NCI-H2107 (cell line): ENCODE results near the gene TLR2.
"Not testable (repeated sequence)": the region's sequence is repeated elsewhere in the genome, so short reads cannot be mapped to it uniquely, and the experiment has no call there.

Experiments
- DNase-seq: peaks from one replicate; lab custom pipeline; 2025; lab: John Stamatoyannopoulos, UW

Gene TLR2

DNA sequence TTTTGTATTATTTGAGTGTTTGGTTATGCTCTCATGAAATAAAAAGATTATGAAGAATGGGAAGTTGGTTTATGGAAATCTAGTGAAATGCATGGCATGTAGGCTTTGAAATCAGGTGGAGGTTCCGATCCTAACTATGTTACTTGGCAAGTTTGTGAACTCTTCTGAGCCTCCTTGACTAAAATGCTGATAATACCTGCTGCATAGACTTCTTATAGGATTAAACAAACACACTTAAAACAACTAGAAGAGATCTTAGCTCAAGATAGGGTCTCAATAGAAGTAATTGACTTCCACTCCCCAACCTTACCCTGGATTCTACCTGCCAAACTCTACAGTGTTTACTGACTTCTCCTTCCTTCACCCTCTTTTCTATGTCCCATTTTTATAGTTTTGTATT lies 22.2 kb upstream of the TLR2 start:
- DNase-seq: no peak

DNA sequence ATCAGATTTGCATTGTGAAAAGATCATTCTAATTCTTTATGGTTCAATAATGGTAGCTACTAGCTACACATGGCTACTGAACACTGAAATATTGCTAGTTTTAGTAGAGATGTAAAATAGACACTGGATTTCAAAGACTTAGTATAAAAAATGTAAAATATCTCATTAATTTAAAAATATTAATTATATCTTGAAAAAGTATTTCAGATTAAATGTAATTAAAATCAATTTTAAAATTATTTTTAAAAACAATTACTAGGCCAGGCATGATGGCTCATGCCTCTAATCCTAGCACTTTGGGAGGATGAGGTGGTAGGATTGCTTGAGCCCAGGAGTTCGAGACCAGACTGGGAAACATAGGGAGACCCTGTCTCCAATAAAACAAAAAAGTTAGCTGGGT lies 20.4 kb upstream of the TLR2 start:
- no peak for DNase-seq

DNA sequence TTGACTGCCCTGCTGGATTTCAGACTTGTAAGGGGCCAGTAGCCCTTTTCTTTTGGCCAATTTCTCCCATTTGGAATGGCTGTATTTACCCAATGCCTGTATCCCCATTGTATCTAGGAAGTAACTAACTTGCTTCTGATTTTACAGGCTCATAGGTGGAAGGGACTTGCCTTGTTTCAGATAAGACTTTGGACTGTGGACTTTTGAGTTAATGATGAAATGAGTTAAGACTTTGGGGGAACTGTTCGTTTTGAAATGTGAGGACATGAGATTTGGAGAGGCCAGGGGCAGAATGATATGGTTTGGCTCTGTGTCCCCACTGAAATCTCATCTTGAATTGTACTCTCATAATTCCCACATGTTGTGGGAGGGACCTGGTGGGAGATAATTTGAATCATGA lies 17.6 kb upstream of the TLR2 start:
- not testable (repeated sequence) for DNase-seq

DNA sequence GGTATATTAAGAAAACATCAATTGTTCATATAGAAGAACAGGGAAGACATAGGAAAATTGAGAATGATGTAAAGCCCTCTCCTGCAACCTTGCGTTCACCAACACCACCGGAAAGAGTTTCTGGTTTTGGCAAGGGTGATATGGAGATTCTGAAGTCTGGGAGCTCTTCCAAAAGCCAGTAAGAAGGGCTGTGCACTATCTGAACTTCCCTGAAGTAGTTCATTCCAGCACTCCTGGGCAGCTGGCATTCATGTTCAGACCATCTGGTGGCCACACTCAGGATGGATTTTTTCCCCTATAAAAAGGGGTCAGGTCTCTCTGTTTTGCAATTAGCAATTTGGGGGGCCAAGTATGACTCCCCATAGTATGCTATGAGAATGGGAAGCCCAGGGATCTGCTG lies 15.4 kb upstream of the TLR2 start:
- no peak for DNase-seq

DNA sequence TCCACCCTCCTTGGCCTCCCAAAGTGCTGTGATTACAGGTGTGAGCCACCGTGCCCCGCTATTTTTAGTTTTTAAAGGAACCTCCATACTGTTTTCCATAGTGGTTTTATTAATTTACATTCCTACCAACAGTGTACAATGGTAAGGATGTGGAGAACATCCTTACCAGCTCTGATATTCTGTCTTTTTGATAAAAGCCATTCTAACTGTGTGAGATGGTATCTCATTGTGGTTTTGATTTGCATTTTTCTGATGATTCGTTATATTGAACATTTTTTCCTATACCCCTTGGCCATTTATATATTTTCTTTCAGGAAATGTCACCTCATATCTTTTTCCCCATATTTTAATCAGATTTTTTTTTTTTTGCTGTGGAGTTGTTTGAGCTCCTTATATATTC lies 14.2 kb upstream of the TLR2 start:
- DNase-seq: no peak

DNA sequence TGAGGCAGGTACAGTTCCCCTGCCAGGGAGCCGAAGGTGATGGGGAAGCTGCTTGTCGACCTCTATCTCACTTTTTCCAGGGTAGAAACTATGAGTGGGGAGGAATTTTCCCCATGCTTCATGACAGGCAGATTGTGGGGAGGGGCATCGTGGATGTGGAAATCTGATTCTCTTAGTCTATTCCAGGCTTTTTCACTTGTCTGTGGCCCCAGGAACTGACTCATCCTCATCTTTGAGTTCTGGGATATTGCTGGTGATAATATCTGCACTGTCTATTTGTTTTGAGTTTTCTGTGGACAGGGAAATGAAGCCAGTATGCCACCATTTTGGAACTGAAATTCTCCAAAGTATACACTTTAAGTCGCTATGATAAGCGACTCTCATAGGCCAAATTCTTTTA lies 7.6 kb upstream of the TLR2 start:
- DNase-seq: no peak

DNA sequence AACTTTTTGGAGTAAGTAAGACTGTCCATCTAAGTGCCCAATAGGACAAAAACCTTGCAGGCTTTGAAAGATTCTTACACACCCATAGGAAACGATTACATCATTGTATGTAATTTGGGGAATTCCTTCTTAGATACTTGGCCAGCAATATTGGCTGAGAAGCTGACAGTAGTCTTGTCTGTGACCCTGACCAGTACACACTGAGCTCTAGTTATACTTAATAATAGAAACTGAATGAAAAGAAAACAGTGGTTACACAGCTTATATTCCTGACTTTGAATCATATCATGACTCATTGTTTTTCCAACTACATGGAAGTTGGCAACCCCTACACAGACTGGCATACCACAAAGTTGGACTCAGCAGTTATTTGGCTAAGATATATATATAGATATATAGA lies 7.1 kb upstream of the TLR2 start:
- DNase-seq: no peak

DNA sequence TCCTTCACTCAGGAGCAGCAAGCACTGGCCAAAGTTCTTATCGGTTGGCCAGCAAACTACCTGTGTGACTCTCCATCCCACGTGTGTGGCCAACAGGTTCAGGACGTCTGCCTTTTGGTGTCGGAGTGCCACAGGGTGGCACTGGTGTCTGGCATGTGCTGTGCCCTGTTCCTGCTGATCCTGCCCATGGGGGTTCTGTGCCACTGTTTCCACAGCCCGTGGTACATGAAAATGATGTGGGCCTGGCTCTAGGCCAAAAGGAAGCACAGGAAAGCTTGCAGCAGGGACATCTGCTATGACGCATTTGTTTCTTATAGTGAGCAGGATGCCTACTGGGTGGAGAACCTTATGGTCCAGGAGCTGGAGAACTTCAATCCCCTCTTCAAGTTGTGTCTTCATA lies 4.6 kb upstream of the TLR2 start:
- no peak for DNase-seq

DNA sequence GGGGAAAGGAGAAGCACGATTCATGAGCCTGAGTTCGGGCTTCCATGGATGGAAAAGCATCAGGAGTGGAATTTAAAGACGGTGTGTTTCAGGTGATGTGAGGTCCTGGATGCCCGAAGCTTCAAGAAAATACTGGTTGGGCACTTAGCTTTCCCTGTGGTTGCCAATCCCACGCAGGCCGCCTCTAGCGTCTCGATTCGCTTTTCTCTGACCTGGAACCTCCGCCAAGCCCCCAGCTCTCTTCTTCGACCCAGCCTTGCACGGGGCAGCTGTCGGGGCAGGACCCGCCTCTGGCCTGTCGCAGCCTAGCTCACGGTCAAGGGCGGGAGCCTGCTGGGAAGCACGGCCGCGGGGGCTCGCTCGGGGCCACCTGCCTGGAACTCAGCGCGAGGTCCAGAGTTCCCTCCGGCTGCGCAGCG lies 308 bp upstream of the TLR2 start:
- no peak for DNase-seq

DNA sequence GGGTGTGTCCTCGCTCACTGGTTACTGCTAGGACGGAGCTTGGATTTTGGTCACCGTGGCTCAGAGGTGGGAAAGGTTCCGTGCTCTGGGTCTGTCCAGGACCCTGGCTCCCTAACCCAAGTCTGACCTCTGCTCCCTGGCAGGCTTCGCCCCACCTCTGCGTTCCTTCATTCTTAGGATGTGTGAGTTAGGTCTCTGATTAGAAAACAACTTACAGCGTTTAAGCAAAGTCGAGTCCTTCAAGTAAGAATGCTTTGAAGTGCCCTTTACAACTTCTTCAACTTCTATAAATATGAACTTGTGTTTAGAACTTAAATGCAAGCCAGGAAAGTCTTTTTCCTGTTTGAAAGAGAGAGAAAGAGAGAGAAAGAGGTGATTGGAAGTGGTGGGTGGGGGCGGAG lies 891 bp downstream of the TLR2 start:
- no peak for DNase-seq

DNA sequence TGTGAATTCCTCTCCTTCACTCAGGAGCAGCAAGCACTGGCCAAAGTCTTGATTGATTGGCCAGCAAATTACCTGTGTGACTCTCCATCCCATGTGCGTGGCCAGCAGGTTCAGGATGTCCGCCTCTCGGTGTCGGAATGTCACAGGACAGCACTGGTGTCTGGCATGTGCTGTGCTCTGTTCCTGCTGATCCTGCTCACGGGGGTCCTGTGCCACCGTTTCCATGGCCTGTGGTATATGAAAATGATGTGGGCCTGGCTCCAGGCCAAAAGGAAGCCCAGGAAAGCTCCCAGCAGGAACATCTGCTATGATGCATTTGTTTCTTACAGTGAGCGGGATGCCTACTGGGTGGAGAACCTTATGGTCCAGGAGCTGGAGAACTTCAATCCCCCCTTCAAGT lies 20.4 kb downstream of the TLR2 start:
- DNase-seq: no peak

DNA sequence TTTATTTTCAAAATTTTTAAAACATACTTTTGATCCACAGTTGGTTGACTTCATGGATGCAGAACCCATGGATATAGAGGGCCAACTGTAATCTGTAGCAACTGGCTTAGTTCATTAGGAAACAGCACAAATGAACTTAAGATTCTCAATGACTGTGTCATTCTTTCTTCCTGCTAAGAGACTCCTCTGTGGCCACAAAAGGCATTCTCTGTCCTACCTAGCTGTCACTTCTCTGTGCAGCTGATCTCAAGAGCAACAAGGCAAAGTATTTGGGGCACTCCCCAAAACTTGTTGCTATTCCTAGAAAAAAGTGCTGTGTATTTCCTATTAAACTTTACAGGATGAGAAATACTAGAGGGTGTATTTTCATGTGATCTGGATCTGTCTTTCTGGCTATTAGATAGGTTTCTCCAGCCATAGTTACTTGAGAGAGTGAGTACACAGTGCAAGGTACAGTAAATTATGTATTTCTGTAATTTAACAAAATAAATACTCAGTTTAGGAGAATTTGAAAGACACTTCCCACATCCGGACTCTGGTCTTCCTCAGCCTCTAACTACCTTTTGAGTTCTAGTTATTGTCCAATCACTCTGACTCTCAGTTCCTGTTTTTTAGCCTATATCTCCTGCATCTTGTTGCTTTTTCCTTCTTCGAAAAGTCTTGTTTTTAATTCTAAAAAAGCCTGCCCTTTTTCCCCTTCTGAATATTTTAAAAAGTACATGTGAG lies 21.8 kb downstream of the TLR2 start:
- DNase-seq: no peak

DNA sequence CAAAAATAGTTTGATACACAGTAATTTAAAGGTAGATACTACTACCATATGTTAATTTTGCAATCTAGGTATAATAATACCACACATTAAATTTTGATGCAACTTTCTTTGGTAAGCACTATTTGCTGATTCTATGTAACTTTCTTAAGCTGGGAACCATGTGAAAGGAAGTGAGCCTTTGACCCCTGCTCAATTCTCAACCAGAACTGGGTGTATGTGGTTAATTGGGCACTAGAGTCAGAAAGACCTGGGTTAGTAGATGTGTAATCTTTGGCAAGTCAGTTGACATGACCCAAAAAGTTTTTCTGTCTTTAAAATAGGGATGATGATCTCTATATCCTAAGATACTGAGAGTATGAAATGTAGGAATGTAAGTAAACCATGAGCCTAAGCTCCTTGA lies 22.4 kb downstream of the TLR2 start:
- no peak for DNase-seq

DNA sequence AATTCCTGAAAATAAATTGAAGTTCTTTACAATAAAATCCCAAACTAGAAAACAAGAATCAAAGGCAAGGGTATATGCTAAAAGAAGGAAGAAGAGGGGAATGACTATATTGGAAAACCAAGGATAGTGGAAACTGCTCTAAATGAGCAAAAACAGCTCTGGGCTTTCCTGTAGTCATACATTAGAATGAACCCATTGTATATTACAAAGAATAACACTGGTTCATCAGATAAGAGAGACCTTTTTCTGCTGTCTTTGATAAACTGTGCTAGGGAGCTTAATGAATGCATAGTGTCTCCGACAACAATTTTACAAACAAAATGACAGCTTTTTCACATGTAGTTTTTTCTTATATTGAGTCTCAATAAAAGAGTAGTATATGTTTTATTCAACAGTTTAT lies 26.6 kb downstream of the TLR2 start:
- no peak for DNase-seq

DNA sequence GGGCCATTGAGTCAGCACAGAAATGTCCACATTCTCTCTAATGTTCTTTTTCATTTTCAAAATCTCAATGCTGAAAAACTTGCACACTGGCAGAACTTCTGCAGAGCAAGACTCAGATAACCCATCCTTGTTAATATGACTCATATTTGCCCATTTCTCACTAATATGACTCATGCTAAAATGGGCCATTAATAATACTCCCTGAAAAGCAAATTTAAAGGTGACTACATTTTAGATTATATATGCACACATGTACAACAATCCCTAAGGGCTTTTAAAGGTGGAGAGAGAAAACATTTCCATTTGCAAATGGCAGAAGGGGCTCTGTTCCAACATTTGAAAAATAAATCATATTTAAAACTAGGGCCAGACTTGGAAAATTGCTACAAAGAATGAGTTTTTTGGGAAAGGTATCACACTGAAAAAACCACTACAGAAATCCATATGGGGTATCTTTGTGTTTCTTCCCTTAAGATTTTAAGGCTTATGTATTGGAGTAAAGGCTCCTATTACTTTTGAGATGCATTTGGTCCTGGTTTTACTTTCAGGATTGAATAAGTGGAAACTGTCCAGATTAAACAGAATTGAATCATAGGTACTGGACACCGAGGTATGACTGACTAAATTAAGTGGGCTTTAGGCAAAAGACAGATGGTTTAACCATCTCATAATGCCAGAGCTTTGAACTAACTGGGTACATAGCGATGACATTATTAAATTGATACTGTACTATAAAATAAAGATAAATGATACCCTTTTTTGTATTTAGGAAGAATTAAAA lies 30.0 kb downstream of the TLR2 start:
- no peak for DNase-seq

DNA sequence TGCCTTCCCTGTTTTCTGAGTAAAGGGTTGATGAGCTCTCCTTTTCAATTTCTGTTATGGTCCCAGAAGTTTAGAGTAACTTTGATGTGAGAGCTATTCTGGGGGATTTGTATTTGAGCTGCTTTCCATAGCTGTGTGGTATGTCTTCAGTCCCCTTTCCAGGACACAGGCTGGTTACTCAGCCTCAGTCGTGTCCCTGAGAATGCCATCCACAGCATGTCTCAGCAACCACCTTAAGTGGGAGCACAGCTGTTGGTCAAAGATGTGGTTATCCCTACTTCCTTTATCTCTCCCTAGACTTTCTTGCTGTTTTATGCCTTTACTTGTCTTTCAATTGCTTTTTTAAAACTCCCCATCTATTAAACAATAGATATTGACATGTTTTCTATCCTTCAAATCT lies 38.0 kb downstream of the TLR2 start:
- DNase-seq: no peak

DNA sequence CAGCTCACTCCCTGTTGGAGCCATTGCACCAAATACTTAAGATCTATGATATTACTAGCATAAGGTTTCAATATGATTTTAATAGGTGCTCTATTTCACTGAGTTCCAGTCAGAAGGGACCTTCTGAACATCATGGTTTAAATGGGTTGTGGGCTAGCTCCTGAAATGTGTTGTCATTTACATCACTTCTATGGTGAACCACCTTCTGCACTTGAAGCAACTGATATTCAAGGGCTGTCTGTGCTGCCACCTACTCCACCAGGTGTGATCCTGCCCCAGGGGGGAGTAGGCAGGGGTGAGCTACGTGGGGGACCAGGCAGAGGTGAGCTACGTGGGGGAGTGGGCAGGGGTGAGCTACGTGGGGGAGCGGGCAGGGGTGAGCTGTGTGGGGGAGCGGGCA lies 40.5 kb downstream of the TLR2 start:
- no peak for DNase-seq

DNA sequence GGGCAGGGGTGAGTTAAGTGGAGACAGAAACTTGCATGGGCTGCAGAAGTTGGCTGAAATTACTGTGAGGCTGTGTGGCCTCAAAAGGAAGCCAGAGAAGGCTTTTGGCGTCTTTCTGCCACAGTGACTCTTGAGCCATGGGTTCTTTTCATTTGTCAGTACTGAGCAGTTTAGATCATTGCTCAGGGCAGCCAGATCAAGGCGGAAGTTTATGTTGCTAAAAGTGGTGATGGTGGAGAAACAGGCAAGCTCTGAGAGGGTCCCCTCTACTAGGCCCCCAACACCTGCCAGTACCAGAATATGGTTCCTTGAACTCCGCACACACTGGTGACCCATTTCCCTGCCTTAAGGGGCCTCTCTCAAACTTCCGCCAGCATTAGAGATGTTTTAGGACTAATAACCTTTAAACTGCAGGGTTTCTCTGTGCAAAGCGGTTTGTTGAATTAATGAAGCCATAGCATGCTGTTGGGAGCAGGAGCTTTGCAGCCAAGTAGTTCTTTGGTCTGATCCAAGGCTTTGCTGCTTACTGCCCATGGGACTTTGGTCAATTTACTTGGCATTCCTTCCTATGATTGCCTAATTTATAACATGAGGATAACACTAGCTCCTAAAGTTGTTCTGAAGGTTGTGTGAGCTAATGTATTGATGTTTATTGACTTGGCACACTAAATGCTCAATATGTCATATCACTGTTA lies 41.2 kb downstream of the TLR2 start:
- no peak for DNase-seq

DNA sequence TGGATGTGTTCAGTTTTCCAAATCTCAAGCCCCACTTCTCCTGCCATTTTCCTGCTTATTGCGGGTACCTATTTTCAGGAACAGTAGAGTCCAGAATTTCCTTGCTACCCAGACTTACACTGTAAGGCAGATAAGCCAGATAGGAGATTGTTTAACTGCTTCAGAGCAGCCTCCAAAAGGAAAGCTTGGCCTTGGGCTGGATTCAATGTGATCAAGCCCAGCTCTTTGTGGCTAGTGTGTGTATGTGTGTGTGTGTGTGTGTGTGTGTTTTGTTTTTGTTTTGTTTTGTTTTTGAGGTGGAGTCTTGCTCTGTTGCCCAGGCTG lies 41.7 kb downstream of the TLR2 start:
- no peak for DNase-seq

DNA sequence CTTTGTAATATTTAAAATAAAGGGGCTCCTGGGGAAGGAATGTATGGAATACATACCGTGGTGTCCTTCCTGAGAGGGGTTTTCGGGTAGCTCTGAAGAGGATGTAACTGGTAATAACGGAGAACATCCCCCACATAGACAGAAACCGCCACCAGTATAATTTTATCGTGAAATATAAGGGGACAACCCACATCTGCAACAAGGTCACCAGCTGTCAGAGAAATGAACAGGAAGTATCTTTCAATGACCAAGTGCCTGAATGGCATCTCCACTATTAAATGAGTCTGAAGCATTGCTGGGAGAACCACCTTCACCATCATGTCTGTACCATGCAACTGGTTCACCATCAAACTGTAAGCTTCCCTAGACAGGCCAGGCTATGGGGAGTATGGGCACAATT lies 44.1 kb downstream of the TLR2 start:
- no peak for DNase-seq

DNA sequence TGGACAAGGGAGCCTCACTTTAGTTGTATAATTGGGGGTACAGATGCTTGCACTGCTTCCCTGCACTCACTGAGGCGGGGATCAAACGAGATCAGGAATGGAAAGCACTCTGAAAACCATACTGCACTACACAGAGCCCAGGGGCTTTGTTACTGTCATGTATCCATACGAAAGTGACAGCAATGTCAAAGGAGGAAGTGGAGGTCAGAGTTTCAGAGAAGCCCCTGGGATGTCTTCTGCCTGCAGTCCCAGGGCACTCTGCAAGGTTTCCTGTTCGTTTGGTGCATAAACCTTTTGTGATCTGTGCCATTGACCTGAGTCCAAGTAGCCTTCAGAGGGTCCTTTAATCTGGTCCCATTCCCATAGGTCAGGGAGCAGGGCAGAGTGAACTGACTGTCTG lies 44.6 kb downstream of the TLR2 start:
- DNase-seq: no peak

DNA sequence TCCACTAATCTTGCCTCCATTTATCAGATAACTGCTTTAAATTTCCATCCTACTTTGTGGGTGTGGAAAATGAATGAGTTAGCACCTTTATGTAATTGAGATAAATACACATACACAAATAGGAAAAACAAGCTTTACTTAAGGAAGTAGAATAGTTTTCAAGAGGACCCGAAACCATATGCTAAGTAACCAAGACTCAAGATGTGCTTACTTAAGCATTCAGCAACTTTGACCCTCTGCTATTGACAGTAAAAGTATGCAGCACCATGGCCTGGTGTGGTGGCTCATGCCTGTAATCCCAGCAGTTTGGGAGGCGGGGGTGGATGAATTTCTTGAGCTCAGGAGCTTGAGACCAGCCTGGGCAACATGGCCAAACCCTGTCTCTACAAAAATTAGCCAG lies 45.8 kb downstream of the TLR2 start:
- DNase-seq: no peak

DNA sequence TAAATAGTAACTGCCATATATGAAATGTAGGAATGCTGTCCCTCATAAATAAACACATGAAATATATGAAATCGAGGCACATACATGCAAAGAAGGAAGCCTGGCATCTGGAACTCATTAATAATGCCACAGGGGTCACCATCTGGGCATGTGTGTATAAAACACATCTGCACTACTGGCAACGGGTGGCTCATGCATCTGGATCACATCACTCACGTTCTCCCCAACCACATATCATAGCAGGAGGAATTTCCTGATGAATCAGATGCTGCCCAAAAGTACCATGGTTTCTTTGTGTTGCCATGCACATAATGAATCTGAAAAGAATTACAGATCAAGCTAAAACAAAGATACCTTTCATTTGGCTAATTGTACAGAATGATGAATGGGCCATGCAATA lies 47.2 kb downstream of the TLR2 start:
- DNase-seq: no peak
